MM.1S (cell line): ENCODE results near the gene KAT2A.

ENCODE experiments used
- CTCF ChIP-seq: fragments of 300-600 bp; sonication (generic); IDR thresholded peaks from 2 replicates; pipeline ENCODE4 v1.5.1; 2016; ENCODE audit warnings: antibody characterized with exemption, low read length, mixed read lengths
- EZH2 ChIP-seq: fragments of 300-600 bp; sonication (generic); optimal IDR thresholded peaks from 2 replicates; pipeline ENCODE3; 2017; ENCODE audit warnings: low read depth, mild to moderate bottlenecking, antibody characterized with exemption, low read length, mixed read lengths
- EZH2phosphoT487 ChIP-seq: fragments of 300-600 bp; sonication (generic); IDR thresholded peaks from 2 replicates; pipeline ENCODE4 v1.6.1; 2018; ENCODE audit warnings: antibody characterized with exemption, low read length

GRCh38 chr17:42111265-42111636 lies 9.9 kb downstream of the KAT2A start:
- TF ChIP-seq CTCF = no peak
- no peak for TF ChIP-seq EZH2
- TF ChIP-seq EZH2phosphoT487 = no peak
